Heart left ventricle (tissue), 16 donors: ENCODE results near the gene DYNLRB2. TPM values are rescaled to one million over a fixed set of nuclear protein-coding genes. Genes with fewer than 3 reads are reported as not detected.

Experiments used
- ATAC-seq, 4 donors: fragments of 200-7000 bp; cut with Tn5 transposase; one replicate each; pipeline ENCODE4 v1.9.1; 2020 to 2022; ENCODE audit warnings: moderate library complexity in 4 of 4, mild to moderate bottlenecking in 3 of 4, moderate number of reproducible peaks in 1 of 4
- DNase-seq, 5 donors: peaks; one replicate each; pipeline ENCODE4 v3.0.0-alpha.2; 2020
- H3K27ac ChIP-seq, 12 donors: fragments of 200-600 bp; sonication (generic) in 4 of 12; one replicate each; pipeline versions ENCODE4 v1.5.0 to v1.8.0; 2016 to 2022; ENCODE audit warnings: mild to moderate bottlenecking in 2 of 12
- H3K27me3 ChIP-seq, 9 donors: fragments of 200-600 bp; sonication (generic) in 2 of 9; one replicate each; pipeline versions ENCODE4 v1.5.1 to v1.8.0; 2016 to 2022; ENCODE audit warnings: mild to moderate bottlenecking in 3 of 9
- H3K36me3 ChIP-seq, 9 donors: fragments of 200-600 bp; sonication (generic) in 2 of 9; one replicate each; pipeline versions ENCODE4 v1.5.0 to v1.8.0; 2018 to 2022; ENCODE audit warnings: mild to moderate bottlenecking in 2 of 9
- H3K4me1 ChIP-seq, 12 donors: fragments of 200-600 bp; sonication (generic) in 4 of 12; one replicate each; pipeline versions ENCODE4 v1.5.0 to v1.8.0; 2016 to 2022; ENCODE audit warnings: mild to moderate bottlenecking in 3 of 12
- H3K4me3 ChIP-seq, 12 donors: fragments of 200-600 bp; sonication (generic) in 4 of 12; one replicate each; pipeline versions ENCODE4 v1.5.0 to v1.8.0; 2017 to 2022; ENCODE audit warnings: mild to moderate bottlenecking in 9 of 12, moderate library complexity in 4 of 12
- H3K9me3 ChIP-seq, 12 donors: fragments of 200-600 bp; sonication (generic) in 4 of 12; one replicate each; pipeline versions ENCODE4 v1.5.0 to v1.8.0; 2016 to 2022; ENCODE audit warnings: mild to moderate bottlenecking in 1 of 12
- CTCF ChIP-seq, 12 donors: fragments of 200-600 bp; sonication (generic) in 4 of 12; IDR thresholded peaks; one replicate each; pipeline versions ENCODE4 v1.5.0 to v1.8.0; 2018 to 2022; ENCODE audit warnings: antibody characterized with exemption in 12 of 12, mild to moderate bottlenecking in 5 of 12
- POLR2A ChIP-seq, 2 donors: fragments of 450-650 bp; IDR thresholded peaks; one replicate each; pipeline ENCODE4 v1.6.1; 2017; ENCODE audit warnings: antibody characterized with exemption in 2 of 2, mild to moderate bottlenecking in 2 of 2, moderate library complexity in 2 of 2
- WGBS, 4 donors: extraction: QIAGEN DNeasy Blood & Tissue Kit in 2 of 4; methylation state at CpG; one replicate each; pipeline versions ENCODE4 v1.1.5 to v1.1.7; 2013 to 2018; 5-methylcytosine and 5-hydroxymethylcytosine counted together
- intact Hi-C, 10 donors: fragments of 100-400 bp; cut with DNase I; formaldehyde crosslinking; loops; one replicate each; pipeline versions ENCODE4 v1.11.1 to v1.14.2; 2022
- polyA plus RNA-seq, 2 donors: library from polyadenylated mRNA; stranded (reverse); fragments of 200-250 nt; gene quantifications; one replicate each; pipeline ENCODE4 v1.2.3, GENCODE V29; 2013
- total RNA-seq, 9 donors: library from RNA; depleted of rRNA in 2 of 9; stranded (reverse); fragments of >200 nt in 2 of 9; fragmentation: NEBNext Ultra II Directional in 3 of 9; extraction: Animal tissue kit (Norgen Biotek cat#: 25700) in 3 of 9; gene quantifications; one replicate each; pipeline versions ENCODE4 v1.1.0 to v1.2.4, GENCODE V29; 2016 to 2023
- donor health status: ischemic (EF 13 %, LVEDD 7.1; RV severe dilation, severe dysfunction).
- donor health status: healthy with polysubstance abuse.
- donor health status: DM: no; HTN: yes; CAD: no.
- donor health status: DM: no; HTN: no; CAD: no.
- donor health status: ischemic (EF 25% LVEDD 6.9; RV normal size, moderate dysfunction).
- donor health status: ischemic (EF 25% LVEDD 5.7; RV mildly dilated, moderate dysfunction).
- donor health status: healthy.
- donor health status: DM: yes; HTN: yes; CAD: no.
- donor health status: ischemic (EF 35%, LVEDD 5.7; RV mildly dilated, moderate dysfunction).
- donor health status: nonischemic (EF 11% LVEDD 7.7; RV severe dilation, severe dysfunction).
- donor health status: DM: yes; HTN: yes; CAD: no.
- donor health status: PGD.
- donor health status: ischemic (EF 29% LVEDD 5.4; RV normal size, mild dysfunction).
- donor health status: nonischemic (EF 23%, LVEDD 6.1; RV moderate dilation, normal function).

Gene DYNLRB2
- total and polyA plus RNA-seq, 11 donors, result 0.33 to 2.1 (median 0.87) TPM; not detected in 5

GRCh38 chr16:80530479-80530878 lies 10.3 kb upstream of the DYNLRB2 start:
- ATAC-seq, result no peak
- Histone ChIP-seq H3K36me3 (no peaks in the 10 kb centered on the region), H3K4me1 (peaks cover 0 to 3% (median 0%) of the 10 kb centered on the region in 12 donors), H3K4me3 (no peak overlapping the region), H3K9me3 (no peaks in the 10 kb centered on the region), H3K27ac (no peak overlapping the region), H3K27me3 (peaks cover 0 to 43% (median 12%) of the 10 kb centered on the region in 9 donors)
- DNase-seq, result no peak
- WGBS, 4 donors, result 64 to 72% (median 70%) methylated on average over 4 of the region's 4 CpGs
- intact Hi-C loops, result no loop called here
- TF ChIP-seq POLR2A (IDR thresholded peaks at IDR 0.05), result no peak
- TF ChIP-seq CTCF (IDR thresholded peaks at IDR 0.05), result no peak

GRCh38 chr16:80536238-80536637 lies 4.6 kb upstream of the DYNLRB2 start:
- WGBS, 4 donors, result 57 to 69% (median 65%) methylated on average over 2 of the region's 2 CpGs
- no peaks in the 10 kb centered on the region for H3K36me3 ChIP-seq
- no peak for ATAC-seq
- DNase-seq, result no peak
- intact Hi-C loops, result no loop called here
- H3K4me1 ChIP-seq, result peaks cover 0 to 10% (median 3%) of the 10 kb centered on the region in 12 donors
- TF ChIP-seq POLR2A (IDR thresholded peaks at IDR 0.05), result no peak
- TF ChIP-seq CTCF (IDR thresholded peaks at IDR 0.05), result no peak
- no peak overlapping the region for H3K27ac ChIP-seq
- peaks cover 0 to 37% (median 12%) of the 10 kb centered on the region in 9 donors for H3K27me3 ChIP-seq
- no peaks in the 10 kb centered on the region for H3K9me3 ChIP-seq
- H3K4me3 ChIP-seq, result no peak overlapping the region

GRCh38 chr16:80541306-80541694 lies 507 bp downstream of the DYNLRB2 start:
- ATAC-seq (no peak), DNase-seq (no peak)
- Histone ChIP-seq H3K4me3 (peak overlapping the region; percentile 40 to 80 (median 66)), H3K9me3 (no peaks in the 10 kb centered on the region), H3K36me3 (no peaks in the 10 kb centered on the region), H3K4me1 (peaks cover 0 to 11% (median 4%) of the 10 kb centered on the region in 12 donors), H3K27me3 (peaks cover 0 to 6% (median 0%) of the 10 kb centered on the region in 9 donors), H3K27ac (peak overlapping the region in 6 of 12 donors; percentile 26 to 62 (median 36))
- WGBS, 4 donors, result 22 to 27% (median 26%) methylated on average over 6 of the region's 6 CpGs
- TF ChIP-seq POLR2A (IDR thresholded peaks at IDR 0.05), result no peak
- TF ChIP-seq CTCF (IDR thresholded peaks at IDR 0.05), result no peak
- intact Hi-C loops, result loop anchor here in 4 of 10 donors (5.0 to 10.0 kb wide), 2 partner anchors 264 to 266 kb away; partner anchors contain the start of gene CDYL2 (in 3 of the 4)

- Histone ChIP-seq H3K36me3 (no peaks in the 10 kb centered on the region), H3K27me3 (no peaks in the 10 kb centered on the region), H3K27ac (no peak overlapping the region), H3K9me3 (no peaks in the 10 kb centered on the region), H3K4me3 (no peak overlapping the region), H3K4me1 (peaks cover 0 to 11% (median 4%) of the 10 kb centered on the region in 12 donors)
- ATAC-seq, result no peak
- DNase-seq, result no peak
- TF ChIP-seq POLR2A (IDR thresholded peaks at IDR 0.05) (no peak), CTCF (IDR thresholded peaks at IDR 0.05) (no peak)
- intact Hi-C loops, result loop anchor here in 4 of 10 donors (5.0 to 10.0 kb wide), 2 partner anchors 262 to 264 kb away; partner anchors contain the start of gene CDYL2 (in 3 of the 4)
- WGBS, 4 donors, result 72 to 80% (median 77%) methylated on average over 2 of the region's 2 CpGs
Observed at GRCh38 chr16:80543162-80543561, 2.4 kb downstream of the DYNLRB2 start.
